C4-2B (cell line): Measurements from ENCODE around the gene NFATC2.

Source experiments
- CTCF ChIP-seq: fragments of 450-650 bp; conservative IDR thresholded peaks from 2 replicates; pipeline ENCODE4 v1.5.1; 2017; ENCODE audit warnings: mild to moderate bottlenecking
- ZFX ChIP-seq: fragments of 450-650 bp; IDR thresholded peaks from 2 replicates; pipeline ENCODE4 v1.6.1; 2017

DNA sequence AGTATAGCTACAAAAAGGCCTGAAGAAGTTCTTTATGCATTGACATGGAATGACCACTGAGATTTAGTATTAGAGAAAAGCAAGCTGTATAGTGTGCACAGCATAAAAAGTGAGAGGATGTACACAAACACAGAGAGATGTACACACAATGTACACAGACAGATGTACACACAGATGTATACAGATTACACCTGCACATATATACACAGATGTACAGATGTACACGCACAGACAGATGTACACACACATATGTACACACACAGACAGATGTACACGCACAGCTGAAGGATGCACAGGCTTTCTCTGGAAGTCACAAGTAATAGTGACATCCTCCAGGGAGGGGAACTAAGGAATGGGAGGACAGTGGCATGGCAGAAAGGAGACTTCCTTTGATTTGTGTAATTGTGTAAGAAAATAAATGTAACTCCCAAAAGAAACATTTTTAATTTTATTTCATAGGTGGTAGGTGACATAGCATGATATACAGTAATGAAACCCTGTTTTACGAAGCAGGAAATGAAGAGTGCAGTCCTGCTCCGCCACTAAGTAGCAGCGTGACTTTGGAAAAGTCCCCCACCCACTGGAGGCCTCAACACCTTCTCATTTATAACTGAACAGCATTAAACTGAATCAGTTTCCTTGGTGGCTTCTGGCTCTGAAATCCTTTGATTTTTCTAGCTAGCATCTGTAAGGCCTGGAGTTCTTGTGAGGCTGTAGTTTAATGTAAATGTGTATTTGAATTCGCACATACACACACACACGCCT, 14.1 kb downstream of the NFATC2 start:
- TF ChIP-seq CTCF (no peak), ZFX (no peak)
